Measurements from ENCODE around the gene F3.

Gene F3

DNA sequence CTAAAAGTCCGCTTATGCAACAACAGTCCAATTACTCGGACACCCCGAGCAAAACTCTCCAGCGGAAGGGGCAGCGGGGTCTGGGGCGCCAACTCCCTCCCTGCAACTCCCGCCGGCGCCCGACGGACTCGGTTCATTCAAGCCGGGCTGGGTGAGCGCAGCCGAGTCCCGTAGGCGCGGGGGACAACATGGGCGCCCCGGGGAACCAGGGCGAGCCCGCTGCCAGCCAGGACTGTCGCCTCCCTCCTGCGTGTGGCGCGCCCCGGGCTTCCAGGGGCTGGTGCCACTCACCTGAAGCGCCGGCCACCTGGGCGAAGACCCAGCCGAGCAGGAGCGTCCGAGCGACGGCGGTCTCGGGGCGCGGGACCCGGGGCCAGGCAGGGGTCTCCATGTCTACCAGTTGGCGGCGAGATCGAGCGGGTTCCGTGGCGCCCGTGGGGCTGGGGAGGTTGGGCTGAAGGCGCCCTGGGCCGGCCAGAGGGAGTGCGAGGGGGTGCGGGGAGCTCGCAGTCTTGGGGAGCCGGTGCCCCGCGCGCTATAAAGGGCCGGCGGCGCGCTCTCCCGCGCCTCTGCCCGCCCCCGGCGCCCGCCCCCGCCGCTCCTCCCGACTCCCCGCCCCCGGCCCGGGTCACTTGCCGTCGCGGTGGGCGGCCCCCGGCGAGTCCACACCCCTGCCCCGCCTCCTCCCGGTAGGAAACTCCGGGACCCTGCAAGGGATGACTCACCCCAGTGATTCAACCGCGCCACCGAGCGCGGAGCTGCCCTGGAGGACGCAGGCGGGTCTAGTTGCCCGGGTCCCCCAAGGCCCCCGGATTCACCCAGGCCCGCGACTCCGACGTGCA is at the start of gene F3:
TSS of gene F3 (minus strand) at position 514 of the 842 bp plus-strand sequence. CDS start at position 391, 123 bp downstream.
- DNase-seq (ENCODE audit: low read depth): peak; percentile 3
- TF ChIP-seq, protein P1, sequence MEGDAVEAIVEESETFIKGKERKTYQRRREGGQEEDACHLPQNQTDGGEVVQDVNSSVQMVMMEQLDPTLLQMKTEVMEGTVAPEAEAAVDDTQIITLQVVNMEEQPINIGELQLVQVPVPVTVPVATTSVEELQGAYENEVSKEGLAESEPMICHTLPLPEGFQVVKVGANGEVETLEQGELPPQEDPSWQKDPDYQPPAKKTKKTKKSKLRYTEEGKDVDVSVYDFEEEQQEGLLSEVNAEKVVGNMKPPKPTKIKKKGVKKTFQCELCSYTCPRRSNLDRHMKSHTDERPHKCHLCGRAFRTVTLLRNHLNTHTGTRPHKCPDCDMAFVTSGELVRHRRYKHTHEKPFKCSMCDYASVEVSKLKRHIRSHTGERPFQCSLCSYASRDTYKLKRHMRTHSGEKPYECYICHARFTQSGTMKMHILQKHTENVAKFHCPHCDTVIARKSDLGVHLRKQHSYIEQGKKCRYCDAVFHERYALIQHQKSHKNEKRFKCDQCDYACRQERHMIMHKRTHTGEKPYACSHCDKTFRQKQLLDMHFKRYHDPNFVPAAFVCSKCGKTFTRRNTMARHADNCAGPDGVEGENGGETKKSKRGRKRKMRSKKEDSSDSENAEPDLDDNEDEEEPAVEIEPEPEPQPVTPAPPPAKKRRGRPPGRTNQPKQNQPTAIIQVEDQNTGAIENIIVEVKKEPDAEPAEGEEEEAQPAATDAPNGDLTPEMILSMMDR (IDR thresholded peaks at IDR 0.05; ENCODE audit: low read depth, low read length, missing control alignments): no peak

DNA sequence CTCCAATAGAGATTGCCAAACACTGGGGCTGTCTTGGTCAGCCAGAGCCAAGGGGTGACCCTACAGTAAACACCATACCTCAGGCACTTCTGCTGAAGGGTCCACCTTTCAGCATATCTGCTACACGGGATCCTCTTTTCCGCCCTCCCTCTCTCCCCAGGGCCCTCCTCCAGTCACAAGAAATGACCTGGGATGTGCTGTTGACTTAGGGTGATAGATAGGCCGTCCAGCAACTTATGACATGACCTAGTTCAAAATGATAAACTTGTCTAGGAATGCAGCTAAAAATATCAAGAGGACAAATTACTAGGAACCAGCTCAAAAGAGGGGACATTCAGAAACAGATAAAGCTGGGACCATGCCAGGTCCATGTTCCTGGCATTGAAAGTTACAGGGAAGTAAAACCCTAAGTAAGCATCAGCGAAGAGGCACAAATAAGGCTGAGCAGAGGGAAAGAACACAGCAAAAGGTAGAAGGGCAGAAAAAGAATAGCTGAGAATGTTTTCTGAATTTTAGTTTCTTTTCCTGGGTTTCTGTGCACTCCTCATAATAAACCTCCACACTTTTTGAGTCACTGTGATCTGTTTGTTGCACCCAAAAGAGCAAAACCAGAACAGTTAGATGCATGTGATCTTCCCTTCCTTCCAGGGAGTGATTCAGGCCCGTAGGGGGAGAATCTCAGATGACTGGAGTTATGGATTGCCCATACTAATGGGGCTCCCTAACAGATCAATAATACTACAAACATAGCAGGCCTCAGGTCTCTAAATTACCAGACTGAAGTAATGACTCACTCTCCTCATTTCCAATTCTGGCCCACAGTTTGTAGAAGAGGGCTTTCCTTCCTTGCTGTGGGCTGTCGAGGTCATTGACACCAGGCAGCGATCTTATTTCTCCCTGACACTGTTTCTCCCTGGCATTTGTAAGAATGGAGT is 48.9 kb upstream of the F3 start:
- no peak for DNase-seq (ENCODE audit: low read depth)
- TF ChIP-seq, protein P1 (IDR thresholded peaks at IDR 0.05; ENCODE audit: low read depth, low read length, missing control alignments): no peak
- no peak overlapping the region for H3K4me3 ChIP-seq (ENCODE audit: low read depth, low read length)

More for the DNA sequence above, at the start of gene F3:
- H3K4me3 ChIP-seq (ENCODE audit: low read depth, low read length): peak within 1 kb of the TSS; percentile 56

DNA sequence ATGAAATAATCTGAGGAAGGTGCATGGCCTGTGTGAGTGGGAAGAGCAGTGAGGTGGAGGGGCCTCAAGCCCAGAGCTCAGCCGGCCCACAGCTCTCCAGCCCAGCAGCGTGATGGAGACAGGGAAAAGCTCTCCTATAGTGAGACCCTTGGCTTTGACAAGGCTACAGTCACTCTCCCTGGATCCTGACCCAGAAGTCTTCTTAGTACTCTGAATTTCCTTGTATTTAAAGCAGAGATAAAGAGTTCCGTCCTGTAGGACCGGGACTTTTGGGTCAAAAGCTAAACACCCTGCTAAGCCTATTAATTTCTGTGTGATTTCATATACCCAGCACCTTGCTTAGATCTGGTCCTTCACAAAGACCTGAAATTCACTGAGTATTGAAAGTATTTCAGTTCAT is 48.2 kb upstream of the F3 start:
- TF ChIP-seq, protein P1 (IDR thresholded peaks at IDR 0.05; ENCODE audit: low read depth, low read length, missing control alignments): no peak
- no peak for DNase-seq (ENCODE audit: low read depth)
- H3K4me3 ChIP-seq (ENCODE audit: low read depth, low read length): no peak overlapping the region

DNA sequence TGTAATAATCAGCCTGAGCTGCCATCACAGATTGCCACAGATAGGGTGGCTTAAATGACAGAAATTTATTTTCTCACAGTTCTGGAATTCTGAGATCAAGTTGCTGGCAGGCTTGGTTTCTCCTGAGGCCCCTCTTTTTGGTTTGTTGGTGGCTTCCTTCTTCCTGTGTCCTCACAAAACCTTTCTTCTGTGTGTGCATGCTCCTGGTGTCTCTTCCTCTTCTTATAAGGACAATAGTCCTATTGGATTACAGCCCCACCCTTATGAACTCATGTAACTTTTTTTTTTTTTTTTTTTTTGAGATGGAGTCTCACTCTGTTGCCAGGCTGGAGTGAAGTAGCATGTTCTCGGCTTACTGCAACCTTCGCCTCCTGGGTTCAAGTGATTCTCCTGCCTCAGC is 41.0 kb upstream of the F3 start:
- no peak overlapping the region for H3K4me3 ChIP-seq (ENCODE audit: low read depth, low read length)
- DNase-seq (ENCODE audit: low read depth): no peak
- TF ChIP-seq, protein P1 (IDR thresholded peaks at IDR 0.05; ENCODE audit: low read depth, low read length, missing control alignments): no peak

DNA sequence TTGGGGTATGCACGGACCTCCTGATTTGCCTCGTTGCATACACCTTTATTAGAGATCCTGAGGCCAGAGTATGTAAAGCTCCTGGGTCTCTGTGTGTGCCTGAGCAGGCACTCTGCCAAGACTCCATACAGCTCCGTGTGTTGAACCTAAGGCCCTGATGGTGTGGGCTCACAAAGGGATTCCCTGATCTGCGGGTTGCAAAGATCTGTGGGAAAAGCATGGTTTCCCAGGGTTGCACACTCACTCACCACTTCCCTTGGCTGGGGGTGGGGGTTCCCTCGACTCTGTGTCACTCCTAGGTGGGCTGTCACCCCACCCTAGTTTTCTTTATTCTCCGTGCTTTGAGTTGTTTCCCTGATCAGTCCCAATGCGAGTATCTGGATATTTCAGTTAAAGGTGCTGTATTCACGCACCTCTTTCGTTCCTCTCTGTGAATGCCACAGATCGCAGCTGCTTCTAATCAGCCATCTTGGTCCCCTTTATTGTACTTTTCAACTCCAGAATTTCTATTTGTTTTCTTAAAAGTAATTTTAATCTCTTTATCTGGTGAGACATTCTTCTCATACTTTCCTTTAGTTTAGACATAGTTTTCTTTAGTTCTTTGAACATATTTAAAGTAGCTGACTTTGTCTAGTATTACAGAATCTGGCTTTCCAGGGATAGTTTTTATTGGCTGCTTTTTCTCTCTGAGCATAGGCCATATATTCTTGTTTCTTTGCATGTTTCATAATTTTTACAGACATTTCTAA is 39.0 kb upstream of the F3 start:
- TF ChIP-seq, protein P1 (IDR thresholded peaks at IDR 0.05; ENCODE audit: low read depth, low read length, missing control alignments): no peak
- H3K4me3 ChIP-seq (ENCODE audit: low read depth, low read length): no peak overlapping the region

DNA sequence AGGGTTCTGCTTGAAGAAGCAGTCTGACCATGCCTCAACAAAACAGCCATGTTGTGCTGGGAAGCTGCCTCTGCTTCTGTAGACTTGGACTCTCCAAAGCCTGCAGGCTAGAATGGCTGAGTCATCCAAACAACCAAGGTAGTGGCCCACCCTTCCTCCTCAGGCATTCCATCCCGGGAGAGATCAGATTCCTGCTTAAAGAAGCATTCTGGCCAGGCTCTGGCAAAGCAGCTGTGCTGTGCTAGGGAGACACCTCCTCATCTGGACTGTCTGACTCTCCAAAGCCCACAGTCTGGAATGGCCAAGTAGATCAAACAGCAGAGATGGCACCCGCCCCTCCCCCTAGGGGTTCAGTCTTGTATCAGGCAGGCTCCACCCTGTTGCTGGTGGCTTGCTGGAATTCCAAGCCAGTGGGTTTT is 38.3 kb upstream of the F3 start:
- TF ChIP-seq, protein P1 (IDR thresholded peaks at IDR 0.05; ENCODE audit: low read depth, low read length, missing control alignments): no peak
- no peak overlapping the region for H3K4me3 ChIP-seq (ENCODE audit: low read depth, low read length)
- DNase-seq (ENCODE audit: low read depth): no peak

More for the DNA sequence above, 39.0 kb upstream of the F3 start:
- DNase-seq (ENCODE audit: low read depth): no peak

All from GM12864 (cell line).